Measurements from ENCODE around the gene NAT10.

NAT10 gene

DNA sequence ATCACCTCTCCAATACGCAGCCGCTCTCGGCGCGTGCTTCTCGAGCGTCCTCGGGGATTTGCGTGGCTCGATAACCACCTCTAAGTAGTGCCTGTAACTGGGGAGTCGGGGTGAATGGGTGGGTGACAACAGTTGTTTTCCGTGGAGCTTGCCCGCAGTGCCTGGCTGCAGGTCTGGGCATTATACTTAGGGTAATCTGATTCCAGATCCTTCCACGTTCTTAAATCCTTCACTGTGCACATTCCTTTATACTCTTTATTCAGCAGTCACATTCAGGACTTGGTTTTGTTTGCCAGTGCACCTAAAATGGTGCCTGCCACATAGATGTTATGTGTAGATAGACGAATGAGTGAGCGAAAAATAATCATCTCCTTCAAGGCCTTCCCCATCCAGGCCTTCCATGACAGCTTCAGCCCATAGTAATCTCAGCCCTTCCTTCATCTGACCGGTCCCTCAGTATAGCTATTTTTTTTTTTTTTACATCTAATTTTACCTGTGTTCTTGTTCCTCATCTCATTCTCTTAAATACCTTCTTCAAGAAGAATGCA lies 602 bp downstream of the NAT10 start:
- no peak for DNase-seq (ENCODE audit: low read depth in 2 of 2)

DNA sequence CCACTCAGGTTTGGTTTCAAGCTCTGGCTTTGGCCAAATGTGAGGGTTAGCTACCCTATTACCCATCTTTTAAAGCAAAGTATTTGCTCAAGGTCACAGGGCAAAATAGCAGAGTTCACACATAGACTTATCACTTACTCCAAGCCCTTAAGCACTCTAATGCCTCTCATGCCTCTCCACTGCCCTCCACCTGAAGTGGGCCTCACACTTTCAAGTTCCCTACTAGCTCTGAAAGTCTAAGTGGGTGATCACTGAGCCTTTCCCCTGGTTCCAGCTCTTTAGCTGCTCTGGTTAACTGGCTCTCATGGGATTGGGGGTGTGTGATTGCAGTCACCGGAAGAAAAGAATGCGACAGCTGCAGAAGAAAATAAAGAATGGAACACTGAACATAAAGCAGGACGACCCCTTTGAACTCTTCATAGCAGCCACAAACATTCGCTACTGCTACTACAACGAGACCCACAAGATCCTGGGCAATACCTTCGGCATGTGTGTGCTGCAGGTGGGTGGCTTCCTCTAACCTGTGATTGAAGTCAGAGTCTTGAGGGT lies 6.4 kb downstream of the NAT10 start:
- no peak for DNase-seq (ENCODE audit: low read depth in 2 of 2)

DNA sequence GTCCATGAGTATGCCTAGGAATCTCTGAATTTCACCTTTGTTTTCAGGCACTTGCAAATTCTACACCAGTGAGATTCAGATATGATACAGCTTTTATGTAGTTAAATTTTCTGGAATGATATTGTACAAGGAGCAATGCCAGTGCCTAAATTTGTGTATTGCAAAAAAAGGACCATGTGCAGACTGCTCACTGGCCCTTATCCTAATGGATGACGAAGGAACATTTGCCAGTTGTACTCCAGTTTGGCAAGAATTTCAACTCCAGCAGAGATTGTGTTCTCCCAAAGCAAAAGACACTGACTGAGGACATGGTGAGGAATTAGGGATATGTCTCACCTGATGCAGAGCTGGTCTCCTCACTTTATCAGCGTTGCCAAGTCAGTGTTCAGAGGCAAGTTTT lies 8.6 kb downstream of the NAT10 start:
- no peak for DNase-seq (ENCODE audit: low read depth in 2 of 2)

DNA sequence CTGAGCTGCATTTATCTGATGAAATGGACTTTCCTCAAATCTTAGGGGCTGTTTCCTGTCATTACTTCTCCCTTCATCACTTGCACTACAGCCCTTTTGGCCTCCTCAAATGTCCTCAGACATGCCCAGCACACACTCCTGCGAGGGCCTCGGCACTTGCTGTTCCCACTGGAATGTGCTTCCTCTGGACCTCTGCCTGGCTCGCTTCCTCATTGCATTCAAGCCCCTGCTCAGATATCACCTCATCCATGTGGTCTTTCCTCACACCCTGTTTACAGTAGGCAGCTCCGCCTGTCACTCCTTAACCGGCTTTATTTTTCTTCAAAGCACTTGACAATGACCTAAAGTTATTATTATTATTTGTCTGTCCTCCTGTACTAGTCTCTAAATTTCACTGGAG lies 9.0 kb downstream of the NAT10 start:
- no peak for DNase-seq (ENCODE audit: low read depth in 2 of 2)

DNA sequence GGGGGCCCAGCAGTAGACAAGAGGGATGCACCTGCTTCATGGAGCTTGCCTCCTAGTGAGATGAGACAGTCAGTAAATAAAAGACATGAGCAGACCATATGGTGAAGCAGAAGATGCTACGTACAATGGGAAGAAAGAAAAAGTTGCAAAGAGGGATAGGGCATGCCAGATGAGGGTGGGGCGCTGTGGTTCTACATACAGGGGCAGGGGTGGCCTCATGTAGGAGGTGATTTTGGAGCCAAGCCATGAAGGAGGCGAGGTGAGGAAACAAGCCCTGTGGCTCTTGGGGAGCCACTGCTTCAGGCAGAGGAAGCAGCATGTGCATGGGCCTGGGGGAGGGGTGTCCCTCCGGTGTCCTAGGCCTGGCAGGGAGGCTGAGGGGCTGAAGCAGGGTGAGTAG lies 15.2 kb downstream of the NAT10 start:
- DNase-seq (ENCODE audit: low read depth in 2 of 2) = no peak

DNA sequence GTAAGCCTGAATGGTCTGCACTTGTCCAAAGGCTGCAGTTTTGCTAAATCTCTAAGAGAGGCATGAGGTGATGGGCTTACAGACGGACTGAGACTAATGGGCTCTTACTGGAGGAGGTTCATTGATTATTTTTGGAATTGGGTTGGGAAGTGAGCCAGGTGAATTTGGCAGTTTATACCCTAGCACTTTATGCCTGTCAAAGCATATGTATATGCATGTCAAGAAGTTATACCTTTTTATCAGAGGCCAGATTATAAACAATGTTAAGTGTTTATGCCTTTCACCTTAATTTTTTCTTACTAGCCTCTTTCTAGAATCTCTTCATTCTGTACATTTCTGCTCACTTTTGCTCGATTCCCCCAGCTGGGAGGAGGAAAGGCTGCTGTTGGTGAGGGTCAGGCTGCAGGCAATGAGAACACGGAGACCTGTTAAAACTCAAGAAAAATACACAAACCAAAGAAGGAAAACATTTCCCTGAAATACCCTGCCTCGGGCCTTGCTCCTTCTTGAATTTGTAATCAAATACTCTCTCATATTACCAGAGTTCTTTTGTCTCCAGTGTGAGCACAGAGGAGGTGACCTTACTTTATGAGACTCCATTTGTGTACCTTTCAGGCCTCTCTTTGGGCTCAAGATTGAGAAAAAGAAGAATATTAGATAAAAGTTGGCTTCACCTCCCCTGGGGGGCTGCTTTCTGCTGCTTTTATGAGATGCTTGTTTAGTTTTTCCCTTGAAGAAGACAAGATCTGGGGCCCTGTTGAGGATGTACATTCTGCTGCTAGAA lies 19.6 kb downstream of the NAT10 start:
- no peak for DNase-seq (ENCODE audit: low read depth in 2 of 2)

DNA sequence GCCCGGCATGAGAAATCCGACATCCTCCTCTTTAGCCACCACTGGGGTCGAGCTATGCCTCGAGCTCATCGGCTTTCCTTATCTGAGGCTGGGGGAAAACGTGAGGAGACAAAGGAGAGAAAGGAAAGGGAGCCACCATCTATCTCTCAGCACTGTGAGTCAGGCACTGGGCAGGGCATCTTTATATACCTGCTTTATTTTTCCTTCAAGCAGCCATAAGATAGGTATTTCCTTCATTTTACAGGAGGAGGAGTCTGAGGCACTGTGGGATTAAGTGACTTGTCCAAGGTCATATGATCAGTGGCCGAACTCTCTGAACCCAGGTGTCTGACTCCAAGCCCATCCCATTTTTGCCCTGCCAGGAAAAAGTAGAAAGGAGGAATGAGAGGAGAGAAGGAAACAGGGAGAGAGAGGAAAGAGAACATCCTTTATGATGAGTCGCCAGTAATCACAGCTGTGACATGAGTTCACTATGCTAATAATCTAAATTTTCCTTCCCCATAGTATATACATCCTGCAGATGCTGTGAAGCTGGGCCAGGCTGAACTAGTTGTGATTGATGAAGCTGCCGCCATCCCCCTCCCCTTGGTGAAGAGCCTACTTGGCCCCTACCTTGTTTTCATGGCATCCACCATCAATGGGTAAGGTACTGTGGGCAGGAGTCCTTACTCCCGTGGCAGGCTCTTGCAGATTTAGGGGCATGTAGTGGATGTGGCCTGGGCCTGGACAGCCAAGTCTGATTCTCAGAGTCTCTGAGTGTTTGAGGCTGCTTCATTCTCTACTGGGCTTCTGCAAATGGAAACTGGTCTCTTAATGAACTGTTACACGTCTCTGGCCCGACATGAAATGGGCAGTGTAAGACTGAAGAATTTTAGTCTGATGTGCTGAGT lies 21.8 kb downstream of the NAT10 start:
- DNase-seq (ENCODE audit: low read depth in 2 of 2) = no peak

DNA sequence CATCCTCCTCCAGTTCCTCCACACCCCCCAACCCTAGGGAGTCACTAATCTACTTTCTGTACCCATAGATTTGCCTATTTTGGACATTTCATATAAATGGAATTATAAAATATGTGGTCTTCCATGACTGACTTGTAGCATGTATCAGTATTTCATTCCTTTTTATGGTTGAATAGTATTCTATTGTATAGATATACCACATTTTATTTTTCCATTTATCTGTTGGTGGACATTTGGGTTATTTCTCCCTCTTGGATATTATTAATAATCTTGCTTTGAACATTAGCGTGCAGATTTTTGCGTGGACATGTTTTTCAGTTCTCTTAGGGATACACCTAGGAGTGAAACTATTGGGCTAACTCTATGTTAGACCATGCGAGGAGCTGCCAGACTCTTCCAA lies 23.4 kb downstream of the NAT10 start:
- DNase-seq (ENCODE audit: low read depth in 2 of 2) = no peak

DNA sequence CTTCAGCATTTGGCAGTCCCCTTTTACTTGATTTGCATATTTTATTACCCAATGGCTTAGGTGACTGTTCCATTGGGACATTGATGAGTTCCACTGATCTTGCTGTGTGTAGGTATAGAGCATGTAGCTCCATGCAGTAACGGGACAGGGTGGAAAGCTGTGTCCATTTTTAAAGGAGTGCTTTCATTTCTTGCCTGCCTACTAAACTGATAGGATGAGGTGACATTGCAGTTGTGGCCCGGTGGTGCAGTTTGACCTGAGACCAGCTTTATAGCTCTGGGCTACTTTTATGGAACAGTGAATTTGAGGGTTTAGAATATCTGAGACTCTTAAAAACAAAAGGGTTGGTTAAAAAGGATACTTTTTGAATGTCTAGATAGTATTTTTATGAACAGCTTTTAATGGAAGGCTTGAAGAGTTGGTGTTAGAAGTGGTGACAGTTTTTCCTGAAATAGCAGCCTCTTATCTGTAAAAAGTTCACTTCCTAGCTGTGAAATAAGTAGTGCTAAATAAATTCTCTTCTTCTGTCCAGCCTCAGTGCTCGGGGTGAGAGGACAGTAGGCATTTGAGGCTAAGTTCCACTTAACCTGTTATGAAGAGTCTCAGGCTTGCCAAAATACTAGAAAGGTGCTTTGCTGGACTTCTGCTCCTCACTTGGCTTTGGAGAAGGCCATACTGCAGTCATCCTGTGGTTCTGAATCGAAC lies 27.0 kb downstream of the NAT10 start:
- DNase-seq (ENCODE audit: low read depth in 2 of 2) = no peak

DNA sequence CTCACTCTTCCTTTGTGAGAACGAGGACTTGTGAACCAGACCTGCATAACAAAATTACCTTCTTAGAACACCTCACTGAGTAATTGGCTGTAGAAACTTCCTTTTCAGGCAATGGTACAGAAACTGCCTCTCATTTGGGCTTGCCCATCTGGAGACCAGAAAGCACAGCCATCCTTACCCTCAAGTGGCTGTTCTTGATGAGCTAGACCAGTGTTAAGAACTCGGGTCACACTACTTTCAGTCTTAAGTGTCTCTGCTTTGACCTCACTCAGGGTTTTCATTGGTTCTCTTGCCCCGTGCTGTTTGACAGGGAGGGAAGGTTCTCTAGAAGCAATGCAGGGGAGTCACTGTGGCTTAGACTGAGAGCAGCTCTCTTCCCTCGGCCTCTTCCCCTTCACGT lies 29.3 kb downstream of the NAT10 start:
- no peak for DNase-seq (ENCODE audit: low read depth in 2 of 2)

DNA sequence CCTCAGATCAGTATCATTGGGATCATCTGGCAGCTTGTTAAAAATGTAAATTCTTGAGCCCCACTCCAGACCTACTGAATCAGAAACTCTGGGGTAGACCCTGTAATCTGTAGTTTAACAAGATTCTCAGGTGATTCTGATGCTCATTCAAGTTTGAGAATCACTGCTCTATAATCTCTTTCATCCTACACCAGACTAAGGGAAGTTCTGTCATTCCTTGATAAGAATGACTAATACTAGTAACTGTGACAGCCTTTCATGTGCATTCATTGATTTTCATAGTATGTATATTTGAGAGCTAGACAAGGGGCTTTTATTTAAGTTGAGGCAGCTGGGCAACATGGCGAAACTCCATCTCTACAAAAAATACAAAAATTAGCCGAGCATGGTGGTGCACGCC lies 30.0 kb downstream of the NAT10 start:
- DNase-seq (ENCODE audit: low read depth in 2 of 2) = no peak

DNA sequence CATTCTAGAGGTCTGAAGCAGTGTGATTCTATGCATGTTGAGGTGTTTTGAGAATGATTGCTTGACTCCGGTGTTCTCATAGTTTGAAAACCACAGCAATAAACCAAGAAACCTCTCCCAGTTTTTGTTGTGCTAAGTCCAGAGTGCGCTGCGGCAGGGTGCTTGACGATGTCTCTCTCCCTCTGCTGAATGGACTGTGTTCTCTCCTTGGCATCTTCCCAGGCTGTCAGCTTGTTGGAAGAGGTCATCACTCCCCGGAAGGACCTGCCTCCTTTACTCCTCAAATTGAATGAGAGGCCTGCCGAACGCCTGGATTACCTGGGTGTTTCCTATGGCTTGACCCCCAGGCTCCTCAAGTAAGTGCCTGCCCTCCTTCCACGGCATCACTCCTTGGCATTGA lies 31.0 kb downstream of the NAT10 start:
- no peak for DNase-seq (ENCODE audit: low read depth in 2 of 2)

DNA sequence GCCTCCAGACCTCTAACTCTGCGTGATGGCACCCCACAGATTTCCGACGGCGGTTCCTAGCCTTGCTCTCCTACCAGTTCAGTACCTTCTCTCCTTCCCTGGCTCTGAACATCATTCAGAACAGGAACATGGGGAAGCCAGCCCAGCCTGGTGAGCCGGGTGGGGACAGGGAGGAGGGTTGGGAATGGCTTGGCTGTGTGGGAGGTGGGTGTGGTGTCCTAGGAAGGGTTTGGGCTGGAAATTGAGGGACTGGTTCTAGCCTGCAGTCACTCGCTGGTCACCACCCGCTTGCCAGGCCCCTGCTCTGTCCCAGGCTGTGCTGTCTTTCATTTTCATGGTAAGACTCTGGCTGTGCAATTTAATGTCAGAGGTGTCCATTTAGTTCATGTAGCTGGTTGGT lies 33.9 kb downstream of the NAT10 start:
- DNase-seq (ENCODE audit: low read depth in 2 of 2) = no peak

DNA sequence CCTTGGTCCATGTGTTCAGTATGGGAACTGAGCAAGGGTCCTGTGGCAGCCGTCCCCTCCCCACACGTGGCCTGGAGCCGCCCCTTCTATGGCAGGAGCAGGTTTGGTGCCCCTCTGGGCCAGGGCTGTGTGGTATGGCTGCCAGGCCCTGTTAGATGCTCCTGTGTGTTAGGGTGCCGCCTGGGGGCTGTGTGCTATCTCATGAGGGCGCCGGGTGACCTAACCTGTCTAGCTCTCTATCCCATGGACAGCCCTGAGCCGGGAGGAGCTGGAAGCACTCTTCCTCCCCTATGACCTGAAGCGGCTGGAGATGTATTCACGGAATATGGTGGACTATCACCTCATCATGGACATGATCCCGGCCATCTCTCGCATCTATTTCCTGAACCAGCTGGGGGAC lies 34.7 kb downstream of the NAT10 start:
- no peak for DNase-seq (ENCODE audit: low read depth in 2 of 2)

DNA sequence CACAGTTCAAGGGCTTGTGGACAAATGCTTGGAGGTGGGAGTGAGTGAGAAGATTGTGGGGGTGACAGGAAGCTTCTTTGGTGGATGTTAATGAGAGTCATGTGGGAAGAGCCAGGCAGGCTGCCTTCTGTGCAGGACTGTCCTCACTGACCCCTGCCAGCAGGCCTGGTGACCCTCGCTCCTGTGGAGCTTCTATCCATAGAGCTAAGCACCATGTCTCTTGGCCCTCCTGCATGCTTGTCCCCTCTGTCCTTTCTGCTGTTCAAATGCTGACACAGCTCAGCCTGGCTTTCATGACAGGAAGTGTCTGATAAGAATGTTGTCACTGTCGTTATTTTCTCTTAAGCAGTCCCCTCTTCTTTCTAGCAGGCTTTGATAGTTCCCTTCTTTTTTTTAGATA lies 37.6 kb downstream of the NAT10 start:
- DNase-seq (ENCODE audit: low read depth in 2 of 2) = no peak

DNA sequence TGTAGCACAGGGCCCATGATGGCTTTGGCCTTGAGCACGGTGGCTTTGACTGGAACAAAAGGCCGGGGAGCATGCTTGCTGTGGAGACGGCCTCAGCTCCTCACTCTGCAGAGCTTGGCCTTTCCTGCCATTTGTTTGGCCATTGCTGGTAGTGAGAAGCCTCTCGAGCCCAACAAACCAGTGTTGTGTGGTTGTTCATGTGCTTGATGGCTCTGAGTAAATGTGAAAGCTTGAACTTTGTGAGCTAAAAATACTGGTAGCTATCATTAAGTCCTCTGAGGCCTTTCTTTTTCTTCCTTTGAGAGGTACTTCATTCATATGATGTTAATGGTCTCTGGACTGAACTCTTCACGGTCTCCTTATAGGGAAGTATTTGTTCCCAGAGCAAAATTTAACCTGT lies 39.6 kb downstream of the NAT10 start:
- DNase-seq (ENCODE audit: low read depth in 2 of 2) = no peak

DNA sequence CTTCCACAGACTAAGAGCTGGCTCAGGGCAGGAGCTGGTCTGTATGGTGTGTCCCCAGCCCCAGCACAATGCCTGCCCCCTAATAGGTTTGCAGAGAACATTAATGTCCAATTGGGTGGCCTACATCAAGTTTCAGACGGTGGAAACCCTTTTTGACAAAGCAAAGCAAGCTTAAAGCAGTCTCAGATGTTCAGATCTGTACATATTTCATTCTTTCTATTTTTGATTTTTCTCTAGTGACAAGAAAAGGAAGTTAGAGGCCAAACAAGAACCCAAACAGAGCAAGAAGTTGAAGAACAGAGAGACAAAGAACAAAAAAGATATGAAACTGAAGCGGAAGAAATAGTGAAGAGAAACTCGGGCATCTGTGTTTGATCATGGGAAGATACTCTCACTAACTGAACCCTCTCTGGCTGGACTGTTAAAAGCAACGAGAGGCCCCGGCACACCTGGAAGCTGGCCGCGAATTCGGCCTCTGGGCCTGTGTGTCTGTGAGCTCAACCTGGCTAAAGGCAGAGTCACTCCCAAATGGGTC lies 40.5 kb downstream of the NAT10 start:
- no peak for DNase-seq (ENCODE audit: low read depth in 2 of 2)

DNA sequence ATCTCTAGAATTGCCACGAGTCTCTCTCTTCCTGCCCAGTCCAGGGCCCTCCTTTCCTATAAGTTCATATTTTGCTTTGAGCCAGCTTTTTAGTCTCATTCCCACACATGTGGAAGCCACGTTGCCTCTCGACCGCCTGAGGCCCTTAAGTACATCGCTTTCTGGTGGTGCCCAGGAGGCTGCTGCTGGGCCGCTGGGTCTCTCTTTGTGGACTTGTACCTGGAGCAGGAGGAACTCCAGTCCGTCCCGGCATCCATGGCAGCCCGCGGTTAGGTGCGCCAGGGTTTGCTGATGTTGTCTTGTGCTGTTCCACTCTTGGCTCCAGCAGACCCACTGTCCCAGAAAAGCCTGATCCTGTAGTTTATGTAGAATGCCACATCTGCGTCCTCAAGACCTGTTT lies 41.0 kb downstream of the NAT10 start:
- DNase-seq (ENCODE audit: low read depth in 2 of 2) = no peak

DNA sequence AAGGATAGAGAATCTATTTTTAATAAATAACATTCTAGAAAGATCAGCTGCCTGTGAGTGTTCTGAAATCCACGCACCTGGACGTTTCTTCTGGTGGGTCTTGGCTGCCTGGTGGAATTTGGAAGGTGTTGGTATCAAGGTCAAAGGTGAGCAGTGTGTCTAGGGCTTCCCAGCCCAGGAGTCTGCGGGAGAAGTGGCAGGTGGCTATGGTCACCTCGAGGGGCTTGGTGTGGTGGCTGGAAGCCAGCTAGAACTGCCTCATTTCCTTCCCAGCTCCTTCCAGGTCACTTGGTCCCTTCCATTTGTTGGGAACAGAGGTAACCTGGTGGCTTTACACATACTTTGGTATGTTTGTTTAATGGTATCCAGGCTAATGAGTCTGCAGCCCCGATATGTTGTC lies 41.4 kb downstream of the NAT10 start:
- no peak for DNase-seq (ENCODE audit: low read depth in 2 of 2)

DNA sequence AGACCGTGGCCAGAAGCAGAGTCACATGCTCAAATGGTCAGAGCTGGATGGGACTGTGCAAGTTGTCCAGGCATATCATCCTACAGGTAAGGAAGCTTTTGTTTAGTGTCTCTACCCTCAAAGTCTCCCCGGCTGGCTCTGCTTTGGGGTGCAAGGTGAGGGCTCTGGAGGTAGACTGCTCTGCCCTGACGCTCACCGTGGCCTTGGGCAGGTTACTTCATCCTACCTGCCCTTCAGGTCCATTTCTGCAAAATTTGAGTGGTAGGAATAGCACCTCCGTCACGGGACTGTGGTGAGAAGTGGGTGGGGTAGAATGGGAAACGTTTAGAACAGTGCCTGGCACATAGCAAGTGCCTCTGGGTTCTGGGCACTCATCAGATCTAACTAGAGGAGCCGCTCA lies 42.2 kb downstream of the NAT10 start:
- no peak for DNase-seq (ENCODE audit: low read depth in 2 of 2)

DNA sequence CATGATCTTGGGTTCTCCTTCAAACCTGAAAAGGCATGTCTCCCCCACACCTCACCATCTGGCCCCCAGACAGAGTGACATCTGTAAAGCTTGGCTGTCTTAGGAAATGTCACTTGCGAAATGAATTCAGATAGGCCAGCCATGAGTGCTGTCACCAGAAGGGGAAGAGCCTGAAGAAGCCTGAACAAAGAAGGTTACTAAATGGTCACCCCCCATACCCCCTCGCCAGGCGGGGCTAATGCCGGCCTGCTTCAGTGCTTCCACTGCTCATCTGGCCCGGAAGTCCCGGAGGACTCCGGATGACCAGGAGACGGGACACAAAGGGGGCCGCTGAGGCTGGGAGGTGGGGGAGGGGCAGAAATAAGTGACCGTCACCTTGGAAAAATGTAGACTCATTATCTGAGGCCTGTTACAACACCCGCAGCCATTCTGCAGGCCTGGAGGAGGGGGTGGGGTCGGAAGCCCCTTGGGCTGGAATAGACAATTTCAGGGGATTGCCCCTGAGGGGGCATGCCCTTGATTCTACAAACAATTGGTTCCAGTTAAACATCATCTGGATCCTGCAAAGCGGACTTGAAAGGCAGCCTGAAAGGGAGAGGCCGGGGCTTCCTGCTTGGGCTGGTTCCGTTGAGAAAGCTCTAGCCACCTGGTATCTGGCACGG lies 43.2 kb downstream of the NAT10 start:
- DNase-seq (ENCODE audit: low read depth in 2 of 2) = no peak

Measured in activated CD8-positive, alpha-beta memory T cell treated with anti-CD3 and anti-CD28 coated beads for 4 hours (primary cell).